ENCODE data around the gene CMTM6.
"Not testable (repeated sequence)": the region's sequence is repeated elsewhere in the genome, so short reads cannot be mapped to it uniquely, and the experiment has no call there.

The CMTM6 gene

GRCh38 chr3:32540899-32541298, 38.2 kb upstream of the CMTM6 start:
- H3K27ac ChIP-seq: no peak overlapping the region
- TF ChIP-seq ZFX (IDR thresholded peaks at IDR 0.05) (no peak), CTCF (conservative IDR thresholded peaks at IDR 0.05) (no peak)

- no peak overlapping the region for H3K27ac ChIP-seq
- TF ChIP-seq CTCF (conservative IDR thresholded peaks at IDR 0.05): no peak
- TF ChIP-seq ZFX (IDR thresholded peaks at IDR 0.05): no peak
These were observed 29.8 kb upstream of the CMTM6 start for GRCh38 chr3:32532434-32532833.

- no peak for TF ChIP-seq ZFX (IDR thresholded peaks at IDR 0.05)
- TF ChIP-seq CTCF (conservative IDR thresholded peaks at IDR 0.05): no peak
These were observed 28.5 kb upstream of the CMTM6 start for GRCh38 chr3:32531010-32531647.

GRCh38 chr3:32525720-32526119, 23.1 kb upstream of the CMTM6 start:
- TF ChIP-seq CTCF (conservative IDR thresholded peaks at IDR 0.05) (no peak), ZFX (IDR thresholded peaks at IDR 0.05) (no peak)
- H3K27ac ChIP-seq: no peak overlapping the region

More at GRCh38 chr3:32531010-32531647, 28.5 kb upstream of the CMTM6 start:
- no peak overlapping the region for H3K27ac ChIP-seq

GRCh38 chr3:32522682-32523081, 20.0 kb upstream of the CMTM6 start:
- no peak for TF ChIP-seq CTCF (conservative IDR thresholded peaks at IDR 0.05)
- no peak for TF ChIP-seq ZFX (IDR thresholded peaks at IDR 0.05)
- H3K27ac ChIP-seq: no peak overlapping the region

- not testable (repeated sequence) for H3K27ac ChIP-seq
These were observed 16.3 kb upstream of the CMTM6 start for GRCh38 chr3:32518921-32519320.

- H3K27ac ChIP-seq: not testable (repeated sequence)
These were observed 14.1 kb upstream of the CMTM6 start for GRCh38 chr3:32516751-32517150.

- TF ChIP-seq ZFX (IDR thresholded peaks at IDR 0.05) (no peak), CTCF (conservative IDR thresholded peaks at IDR 0.05) (no peak)
- no peak overlapping the region for H3K27ac ChIP-seq
These were observed 8.4 kb upstream of the CMTM6 start for GRCh38 chr3:32511005-32511404.
